Erythroblast (primary cell): Measurements from ENCODE around the gene IGFL2.

Source experiments
- GATA1 ChIP-seq: IDR thresholded peaks from 2 replicates; pipeline ENCODE4 v1.6.1; 2011; ENCODE audit warnings: low read depth, mild to moderate bottlenecking, control low read depth, low read length, moderate library complexity
- POLR2A ChIP-seq: IDR thresholded peaks from 2 replicates; pipeline ENCODE4 v1.6.1; 2011; ENCODE audit warnings: mild to moderate bottlenecking, low read length

- no peak for TF ChIP-seq POLR2A
- no peak for TF ChIP-seq GATA1
Measured at GRCh38 chr19:46125447-46125846, 22.6 kb upstream of the IGFL2 start.
